ENCODE measurements around the gene SLC43A1.

The SLC43A1 gene

GRCh38 chr11:57477507-57478189 lies 37.9 kb downstream of the SLC43A1 start:
- DNase-seq: no peak

DNA sequence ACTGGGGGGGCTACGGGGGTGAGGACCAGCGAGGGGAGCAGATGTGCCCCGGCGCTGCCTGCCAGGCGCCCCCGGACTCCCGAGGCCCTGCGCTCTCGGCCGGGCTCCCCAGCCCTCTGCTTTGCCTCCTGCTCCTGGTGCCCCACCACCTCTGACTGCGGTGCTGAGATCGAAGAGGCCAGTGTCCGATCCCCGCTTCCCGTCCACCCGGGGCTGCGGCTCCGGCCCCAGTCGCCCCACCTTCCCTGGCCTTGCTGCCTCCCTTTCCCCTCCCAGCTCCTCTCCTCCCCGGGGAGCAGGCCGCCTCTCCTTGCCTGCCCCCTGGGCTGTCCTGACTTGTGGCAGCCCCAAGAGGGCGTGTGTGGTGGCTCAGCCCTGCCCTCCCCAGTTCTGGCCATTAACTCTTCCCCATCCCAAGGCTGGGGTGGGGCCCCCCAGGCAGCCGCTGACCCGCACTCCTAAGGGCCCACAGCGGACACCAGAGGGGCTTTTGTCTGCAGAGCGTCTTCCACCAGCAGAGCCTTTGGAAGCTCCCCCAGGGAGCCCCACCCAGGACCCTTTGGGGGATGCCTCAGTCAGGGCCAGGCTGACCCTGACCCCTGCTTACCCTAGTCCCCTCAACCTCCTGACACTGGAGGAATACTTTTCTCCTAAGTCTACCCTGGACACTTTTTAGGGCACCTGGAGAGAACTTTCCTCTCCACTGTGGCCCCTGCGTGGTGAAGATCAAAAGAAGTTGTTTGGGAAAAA lies 38.6 kb downstream of the SLC43A1 start:
- DNase-seq: no peak

- DNase-seq: no peak
Observed at GRCh38 chr11:57476047-57476756, 39.3 kb downstream of the SLC43A1 start.

DNA sequence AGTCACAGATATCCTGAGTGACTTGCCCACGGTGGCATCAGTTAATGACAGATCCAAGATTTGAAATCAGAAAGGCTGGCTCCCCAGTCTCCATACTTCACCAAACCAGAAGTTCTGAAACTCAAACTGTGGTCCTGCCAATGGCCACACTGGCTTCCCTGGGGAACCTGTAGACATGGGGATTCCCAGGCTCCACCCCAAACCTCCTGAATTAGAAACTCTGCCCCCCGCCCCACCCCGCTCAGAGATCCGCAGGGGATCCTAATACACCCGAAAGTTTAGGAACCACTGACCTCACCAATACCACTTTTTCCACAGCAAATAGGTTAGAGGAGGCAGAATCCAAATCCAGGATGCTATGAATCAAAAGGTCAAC lies 39.8 kb downstream of the SLC43A1 start:
- DNase-seq: no peak

- no peak for DNase-seq
Observed at GRCh38 chr11:57475191-57475590, 40.3 kb downstream of the SLC43A1 start.

- DNase-seq: no peak
Observed at GRCh38 chr11:57474803-57475115, 40.7 kb downstream of the SLC43A1 start.

- DNase-seq: no peak
Observed at GRCh38 chr11:57474017-57474802, 41.3 kb downstream of the SLC43A1 start.

GRCh38 chr11:57473285-57473841 lies 42.1 kb downstream of the SLC43A1 start:
- DNase-seq: no peak

DNA sequence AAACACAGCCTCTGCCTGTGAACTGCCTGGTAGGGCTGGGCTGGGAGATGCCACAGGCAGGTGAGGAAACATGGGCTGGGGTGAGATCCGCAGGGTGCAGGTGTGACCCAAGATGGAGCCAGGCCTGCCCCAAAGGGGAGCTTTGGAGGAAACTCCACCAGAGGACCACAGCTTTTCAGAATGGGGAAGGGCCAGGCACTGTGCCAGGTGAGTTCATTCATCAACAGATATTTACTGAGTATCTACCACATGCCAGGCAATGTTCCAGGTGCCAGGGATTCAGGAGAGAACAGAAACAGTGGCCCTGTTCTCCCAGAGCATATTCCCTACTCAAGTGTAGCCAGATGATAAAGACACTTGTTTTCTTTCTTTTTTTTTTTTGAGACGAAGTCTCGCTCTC lies 44.0 kb downstream of the SLC43A1 start:
- no peak for DNase-seq

DNA sequence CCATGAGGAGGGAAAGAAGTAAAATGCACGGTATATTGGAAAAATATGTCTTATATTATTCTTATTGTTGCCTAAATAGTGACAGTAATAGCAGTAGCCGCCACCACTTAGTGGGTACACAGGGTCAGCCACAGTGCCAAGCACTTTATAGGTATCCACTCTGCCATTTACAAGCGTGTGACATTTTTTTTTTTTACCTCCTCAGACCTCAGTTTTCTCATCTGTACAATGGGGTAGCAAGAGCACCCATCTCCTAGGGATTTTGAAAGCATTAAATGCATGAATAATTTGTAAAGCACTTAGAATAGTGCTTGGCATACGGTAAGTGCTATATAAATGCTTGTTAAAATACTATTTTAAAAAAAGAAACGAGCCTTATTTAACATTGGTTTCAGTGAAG lies 46.2 kb downstream of the SLC43A1 start:
- DNase-seq: no peak

DNA sequence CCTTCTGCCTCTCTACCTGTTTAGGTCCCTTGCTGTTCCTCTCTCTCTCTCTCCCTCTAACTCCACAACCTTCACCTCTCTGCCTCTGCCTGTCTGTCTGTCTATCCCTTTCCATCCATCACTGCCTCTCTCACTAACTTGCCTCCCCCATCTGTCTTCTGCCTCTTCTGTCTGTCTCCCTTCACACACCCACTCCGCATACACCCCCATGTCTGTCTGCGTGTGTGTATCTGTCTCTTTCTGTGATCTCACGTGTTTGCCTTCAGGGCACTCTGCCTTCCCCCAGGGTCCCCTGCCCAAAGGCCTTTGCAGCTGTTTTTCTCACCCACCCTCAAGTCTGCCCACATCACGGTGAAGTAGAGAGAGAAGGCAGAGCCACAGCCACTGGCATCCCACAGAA lies 47.2 kb downstream of the SLC43A1 start:
- DNase-seq: no peak

DNA sequence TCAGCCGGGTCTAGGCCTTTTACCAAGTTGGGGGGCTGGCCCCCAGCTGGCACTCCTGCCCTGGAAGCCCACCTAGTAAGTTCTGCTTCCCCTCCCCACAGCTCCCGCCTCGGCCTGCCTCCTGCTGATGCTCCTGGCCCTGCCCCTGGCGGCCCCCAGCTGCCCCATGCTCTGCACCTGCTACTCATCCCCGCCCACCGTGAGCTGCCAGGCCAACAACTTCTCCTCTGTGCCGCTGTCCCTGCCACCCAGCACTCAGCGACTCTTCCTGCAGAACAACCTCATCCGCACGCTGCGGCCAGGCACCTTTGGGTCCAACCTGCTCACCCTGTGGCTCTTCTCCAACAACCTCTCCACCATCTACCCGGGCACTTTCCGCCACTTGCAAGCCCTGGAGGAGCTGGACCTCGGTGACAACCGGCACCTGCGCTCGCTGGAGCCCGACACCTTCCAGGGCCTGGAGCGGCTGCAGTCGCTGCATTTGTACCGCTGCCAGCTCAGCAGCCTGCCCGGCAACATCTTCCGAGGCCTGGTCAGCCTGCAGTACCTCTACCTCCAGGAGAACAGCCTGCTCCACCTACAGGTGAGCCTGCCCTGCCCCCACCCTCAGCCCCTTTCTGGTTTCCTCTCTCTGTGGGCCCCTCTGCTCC lies 47.9 kb downstream of the SLC43A1 start:
- no peak for DNase-seq

DNA sequence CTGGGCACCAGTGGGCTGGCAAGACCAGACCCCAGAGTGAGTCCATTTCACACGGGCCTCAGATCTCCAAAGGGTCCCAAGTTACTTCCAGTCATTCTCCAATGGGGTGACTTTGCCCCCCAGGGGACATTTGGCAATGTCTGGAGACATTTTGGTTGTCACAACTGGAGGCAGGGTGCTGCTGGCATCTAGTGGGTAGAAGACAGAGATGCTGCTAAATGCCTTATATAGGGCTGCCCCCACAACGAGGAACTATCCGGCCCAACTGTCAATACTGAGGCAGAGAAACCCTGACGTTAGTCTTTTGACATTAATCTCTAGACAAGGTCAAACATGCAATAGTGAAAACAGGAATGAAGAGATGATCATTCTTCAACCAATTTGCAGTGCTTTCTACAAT lies 48.8 kb downstream of the SLC43A1 start:
- no peak for DNase-seq

DNA sequence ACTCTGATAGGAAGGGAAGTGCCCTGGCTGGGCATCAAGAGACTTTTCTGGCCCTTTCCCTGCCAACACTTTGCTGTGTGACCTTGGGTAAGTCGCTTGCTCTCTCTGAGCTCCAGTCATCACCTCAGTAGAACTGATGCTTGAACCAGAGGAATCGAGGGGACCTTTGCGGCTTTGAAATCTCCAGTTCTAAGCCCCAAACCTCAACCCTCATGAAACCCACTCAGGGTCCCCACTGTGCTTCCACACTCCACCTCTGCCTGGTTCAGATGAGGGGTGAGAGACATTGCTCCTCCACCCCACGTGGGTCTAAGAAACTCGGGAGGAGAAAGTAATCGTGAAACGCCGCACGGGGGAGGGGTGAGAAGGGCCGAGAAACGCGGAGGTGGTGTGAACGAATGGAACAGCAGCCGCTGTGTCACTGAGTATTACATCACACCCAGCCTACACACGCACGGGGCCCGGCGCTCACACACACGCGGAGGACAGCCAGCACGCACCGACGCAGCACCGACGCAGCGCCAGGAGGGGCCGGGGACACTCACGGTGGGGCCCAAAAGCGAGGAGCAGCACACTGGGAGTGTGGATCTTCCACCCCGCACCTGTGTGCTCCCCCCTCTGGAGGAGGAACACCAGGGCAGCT lies 50.8 kb downstream of the SLC43A1 start:
- no peak for DNase-seq

GRCh38 chr11:57463671-57464538 lies 51.6 kb downstream of the SLC43A1 start:
- DNase-seq: no peak

- DNase-seq: no peak
Observed at GRCh38 chr11:57462597-57462996, 52.9 kb downstream of the SLC43A1 start.

- no peak for DNase-seq
Observed at GRCh38 chr11:57461841-57462489, 53.5 kb downstream of the SLC43A1 start.

GRCh38 chr11:57460758-57461749 lies 54.4 kb downstream of the SLC43A1 start:
- no peak for DNase-seq

Data from cortex of kidney (tissue), 1 donor.